ENCODE results near the gene LY6G5C.

DNA sequence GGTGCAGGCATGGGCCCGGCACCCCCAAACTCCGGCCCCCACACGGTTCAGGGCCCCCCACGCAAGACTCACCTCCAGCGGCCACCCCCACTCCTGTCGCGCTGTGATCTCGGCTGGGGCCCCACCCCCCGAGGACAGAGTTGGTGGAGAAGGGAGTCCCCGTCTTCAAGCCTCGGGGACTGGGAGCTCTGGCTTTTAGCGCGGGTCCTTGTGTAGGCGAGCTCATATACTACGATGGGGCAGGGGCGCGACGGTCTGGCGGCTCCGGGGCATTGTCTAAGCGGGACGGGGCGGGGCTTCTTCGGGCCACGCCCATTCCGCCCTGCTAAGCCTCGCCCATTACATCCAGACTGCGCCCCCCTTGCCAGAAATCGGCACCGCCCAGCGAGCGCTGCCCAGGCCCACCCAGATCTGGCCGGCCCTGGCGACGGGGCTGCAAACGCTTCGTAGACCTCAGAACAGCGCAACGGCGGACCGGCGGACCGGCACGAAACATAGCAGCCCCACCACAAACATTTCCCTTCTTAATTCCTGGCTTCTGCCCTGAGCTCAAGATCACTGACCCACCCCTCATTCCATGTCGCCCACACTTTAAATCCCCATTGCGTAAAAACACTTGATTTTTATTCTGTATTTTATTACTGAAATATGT is 49.2 kb upstream of the LY6G5C start:
- no peak for TF ChIP-seq POLR2A (IDR thresholded peaks at IDR 0.05)
- TF ChIP-seq, protein P1, sequence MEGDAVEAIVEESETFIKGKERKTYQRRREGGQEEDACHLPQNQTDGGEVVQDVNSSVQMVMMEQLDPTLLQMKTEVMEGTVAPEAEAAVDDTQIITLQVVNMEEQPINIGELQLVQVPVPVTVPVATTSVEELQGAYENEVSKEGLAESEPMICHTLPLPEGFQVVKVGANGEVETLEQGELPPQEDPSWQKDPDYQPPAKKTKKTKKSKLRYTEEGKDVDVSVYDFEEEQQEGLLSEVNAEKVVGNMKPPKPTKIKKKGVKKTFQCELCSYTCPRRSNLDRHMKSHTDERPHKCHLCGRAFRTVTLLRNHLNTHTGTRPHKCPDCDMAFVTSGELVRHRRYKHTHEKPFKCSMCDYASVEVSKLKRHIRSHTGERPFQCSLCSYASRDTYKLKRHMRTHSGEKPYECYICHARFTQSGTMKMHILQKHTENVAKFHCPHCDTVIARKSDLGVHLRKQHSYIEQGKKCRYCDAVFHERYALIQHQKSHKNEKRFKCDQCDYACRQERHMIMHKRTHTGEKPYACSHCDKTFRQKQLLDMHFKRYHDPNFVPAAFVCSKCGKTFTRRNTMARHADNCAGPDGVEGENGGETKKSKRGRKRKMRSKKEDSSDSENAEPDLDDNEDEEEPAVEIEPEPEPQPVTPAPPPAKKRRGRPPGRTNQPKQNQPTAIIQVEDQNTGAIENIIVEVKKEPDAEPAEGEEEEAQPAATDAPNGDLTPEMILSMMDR (IDR thresholded peaks at IDR 0.05), result no peak
